GM11168 (cell line): ENCODE measurements around the gene NRXN2.

Source experiments
- in situ Hi-C: fragments of 300-500 bp; cut with MboI; formaldehyde crosslinking; loops from one replicate; pipeline ENCODE4 v1.12.0; 2022; ENCODE audit warnings: low sequenced_read_pairs; ENCODE audit not compliant: unreplicated experiment

NRXN2 gene

GRCh38 chr11:64745521-64746328, 22.7 kb upstream of the NRXN2 start:
- in situ Hi-C loops, result no loop called here

GRCh38 chr11:64745189-64745520, 22.2 kb upstream of the NRXN2 start:
- in situ Hi-C loops, result no loop called here

- in situ Hi-C loops, result no loop called here
Observed at GRCh38 chr11:64744544-64745188, 21.7 kb upstream of the NRXN2 start.

GRCh38 chr11:64743591-64744543, 20.9 kb upstream of the NRXN2 start, which contains the start of gene RASGRP2:
Gene RASGRP2, minus strand, starts transcription at chr11:64744142. Its CDS starts 1,276 bp downstream, at chr11:64742866.
- in situ Hi-C loops, result no loop called here

- in situ Hi-C loops, result no loop called here
Observed at GRCh38 chr11:64742889-64743590, 20.0 kb upstream of the NRXN2 start.

- in situ Hi-C loops, result no loop called here
Observed at GRCh38 chr11:64742087-64742888, 19.3 kb upstream of the NRXN2 start.

- in situ Hi-C loops, result no loop called here
Observed at GRCh38 chr11:64741375-64742086, 18.5 kb upstream of the NRXN2 start.

GRCh38 chr11:64739871-64740270, 16.9 kb upstream of the NRXN2 start:
- in situ Hi-C loops, result no loop called here

GRCh38 chr11:64736654-64737053, 13.7 kb upstream of the NRXN2 start:
- in situ Hi-C loops, result no loop called here

- in situ Hi-C loops, result no loop called here
Observed at GRCh38 chr11:64735725-64736259, 12.8 kb upstream of the NRXN2 start.

GRCh38 chr11:64734811-64735724, 12.1 kb upstream of the NRXN2 start:
- in situ Hi-C loops, result loop anchor here (5.0 kb wide), 1 partner anchor 43 kb away; no protein-coding TSS in a partner anchor

GRCh38 chr11:64731601-64732000, 8.6 kb upstream of the NRXN2 start:
- in situ Hi-C loops, result loop anchor here (5.0 kb wide), 1 partner anchor 39 kb away; no protein-coding TSS in a partner anchor

- in situ Hi-C loops, result loop anchor here (5.0 kb wide), 1 partner anchor 38 kb away; no protein-coding TSS in a partner anchor
Observed at GRCh38 chr11:64729851-64730382, 6.9 kb upstream of the NRXN2 start.

- in situ Hi-C loops, result no loop called here
Observed at GRCh38 chr11:64728757-64729365, 5.9 kb upstream of the NRXN2 start.

GRCh38 chr11:64726867-64727530, 4.0 kb upstream of the NRXN2 start:
- in situ Hi-C loops, result no loop called here

- in situ Hi-C loops, result no loop called here
Observed at GRCh38 chr11:64726211-64726641, 3.2 kb upstream of the NRXN2 start.
